Vagina (tissue), 2 donors: Measurements from ENCODE around the gene APOB. TPM values are rescaled to one million over a fixed set of nuclear protein-coding genes. Genes with fewer than 3 reads are reported as not detected.
A peak's percentile ranks its signal among the peaks of the same experiment; 100 is the strongest.

Source experiments
- DNase-seq, 2 donors: peaks; one replicate each; pipeline ENCODE4 v3.0.0-alpha.2; 2017; ENCODE audit errors: extremely low spot score in 2 of 2
- H3K27ac ChIP-seq: fragments of 200-600 bp; sonication (generic); one replicate; pipeline ENCODE4 v1.5.1; 2019
- H3K27me3 ChIP-seq: fragments of 200-600 bp; sonication (generic); one replicate; pipeline ENCODE4 v1.5.1; 2019
- H3K36me3 ChIP-seq, 2 donors: fragments of 200-600 bp; sonication (generic); one replicate each; pipeline ENCODE4 v1.5.1; 2017 to 2019
- H3K4me1 ChIP-seq: fragments of 200-600 bp; sonication (generic); one replicate; pipeline ENCODE4 v1.5.1; 2019
- H3K4me3 ChIP-seq, 2 donors: fragments of 200-600 bp; sonication (generic); 1 replicate in 1 of 2; 2 replicates in 1 of 2; pipeline ENCODE4 v1.5.1; 2016 to 2019
- H3K9me3 ChIP-seq: fragments of 200-600 bp; sonication (generic); one replicate; pipeline ENCODE4 v1.5.1; 2019
- CTCF ChIP-seq, 3 experiments: fragments of 450-650 bp in 2 of 3; fragments of 200-600 bp in 1 of 3; sonication (generic) in 1 of 3; IDR thresholded peaks; one replicate each; pipeline ENCODE4 v1.5.1; 2017 to 2019; ENCODE audit warnings: antibody characterized with exemption in 3 of 3, mild to moderate bottlenecking in 2 of 3, moderate library complexity in 2 of 3
- POLR2A ChIP-seq, 2 donors: fragments of 450-650 bp; IDR thresholded peaks; one replicate each; pipeline ENCODE4 v1.6.1; 2017; ENCODE audit warnings: antibody characterized with exemption in 2 of 2, mild to moderate bottlenecking in 2 of 2, moderate library complexity in 2 of 2
- POLR2AphosphoS5 ChIP-seq, 2 donors: sonication (generic); formaldehyde crosslinking; IDR thresholded peaks; one replicate each; pipeline ENCODE4 v1.9.0; 2017; ENCODE audit warnings: antibody characterized with exemption in 2 of 2, mild to moderate bottlenecking in 2 of 2, low read depth in 1 of 2; ENCODE audit not compliant: insufficient read depth in 1 of 2
- intact Hi-C: fragments of 100-400 bp; cut with DNase I; formaldehyde crosslinking; loops from one replicate; pipeline ENCODE4 v1.15.1; 2023
- total RNA-seq: library from RNA; depleted of rRNA; stranded (reverse); fragments of >200 nt; gene quantifications from one replicate; pipeline ENCODE4 v1.2.3, GENCODE V29; 2016

Gene APOB
- total RNA-seq, 1 donor from 2014 or later, result not detected

- Histone ChIP-seq H3K4me3 (no peak overlapping the region), H3K36me3 (no peaks in the 10 kb centered on the region), H3K27ac (no peak overlapping the region), H3K9me3 (no peaks in the 10 kb centered on the region), H3K4me1 (no peaks in the 10 kb centered on the region), H3K27me3 (no peaks in the 10 kb centered on the region)
- intact Hi-C loops, result no loop called here
- no peak for DNase-seq
- TF ChIP-seq POLR2A (IDR thresholded peaks at IDR 0.05) (no peak), POLR2AphosphoS5 (IDR thresholded peaks at IDR 0.05; ENCODE audit: insufficient read depth in 1 of 2, low read depth in 1 of 2) (no peak), CTCF (IDR thresholded peaks at IDR 0.05) (no peak)
Measured at GRCh38 chr2:21055879-21056790, 12.3 kb upstream of the APOB start.

- TF ChIP-seq POLR2AphosphoS5 (IDR thresholded peaks at IDR 0.05; ENCODE audit: insufficient read depth in 1 of 2, low read depth in 1 of 2) (no peak), CTCF (IDR thresholded peaks at IDR 0.05) (no peak), POLR2A (IDR thresholded peaks at IDR 0.05) (no peak)
- Histone ChIP-seq H3K36me3 (no peaks in the 10 kb centered on the region), H3K4me1 (no peaks in the 10 kb centered on the region), H3K27me3 (no peaks in the 10 kb centered on the region), H3K4me3 (no peak overlapping the region), H3K9me3 (no peaks in the 10 kb centered on the region), H3K27ac (no peak overlapping the region)
- intact Hi-C loops, result no loop called here
- DNase-seq, result no peak
Measured at GRCh38 chr2:21055451-21055850, 11.6 kb upstream of the APOB start.

- H3K4me1 ChIP-seq, result no peaks in the 10 kb centered on the region
- no peak for DNase-seq
- H3K9me3 ChIP-seq, result no peaks in the 10 kb centered on the region
- TF ChIP-seq POLR2AphosphoS5 (IDR thresholded peaks at IDR 0.05; ENCODE audit: insufficient read depth in 1 of 2, low read depth in 1 of 2), result no peak
- no peak for TF ChIP-seq CTCF (IDR thresholded peaks at IDR 0.05)
- TF ChIP-seq POLR2A (IDR thresholded peaks at IDR 0.05), result no peak
- no peak overlapping the region for H3K4me3 ChIP-seq
- intact Hi-C loops, result no loop called here
- H3K36me3 ChIP-seq, result no peaks in the 10 kb centered on the region
- no peaks in the 10 kb centered on the region for H3K27me3 ChIP-seq
- H3K27ac ChIP-seq, result no peak overlapping the region
Measured at GRCh38 chr2:21054011-21054410, 10.1 kb upstream of the APOB start.

GRCh38 chr2:21052044-21052443 is 8.2 kb upstream of the APOB start:
- Histone ChIP-seq H3K9me3 (no peaks in the 10 kb centered on the region), H3K4me1 (no peaks in the 10 kb centered on the region), H3K36me3 (no peaks in the 10 kb centered on the region), H3K27me3 (no peaks in the 10 kb centered on the region), H3K27ac (no peak overlapping the region), H3K4me3 (no peak overlapping the region)
- intact Hi-C loops, result no loop called here
- DNase-seq, result no peak
- TF ChIP-seq POLR2A (IDR thresholded peaks at IDR 0.05) (no peak), POLR2AphosphoS5 (IDR thresholded peaks at IDR 0.05; ENCODE audit: insufficient read depth in 1 of 2, low read depth in 1 of 2) (peak in 1 of 2 donors; percentile 18)

GRCh38 chr2:21050164-21050563 is 6.3 kb upstream of the APOB start:
- Histone ChIP-seq H3K36me3 (no peaks in the 10 kb centered on the region), H3K27ac (no peak overlapping the region), H3K9me3 (no peaks in the 10 kb centered on the region), H3K27me3 (no peaks in the 10 kb centered on the region), H3K4me1 (no peaks in the 10 kb centered on the region), H3K4me3 (no peak overlapping the region)
- TF ChIP-seq POLR2AphosphoS5 (IDR thresholded peaks at IDR 0.05; ENCODE audit: insufficient read depth in 1 of 2, low read depth in 1 of 2) (no peak), CTCF (IDR thresholded peaks at IDR 0.05) (no peak), POLR2A (IDR thresholded peaks at IDR 0.05) (no peak)
- intact Hi-C loops, result no loop called here
- no peak for DNase-seq
